HG03097 (cell line): Measurements from ENCODE around the gene CEACAM20.
"Not testable (repeated sequence)": the region's sequence is repeated elsewhere in the genome, so short reads cannot be mapped to it uniquely, and the experiment has no call there.

ENCODE experiments used
- ATAC-seq: cut with Tn5 transposase; IDR thresholded peaks from one replicate; pipeline ENCODE4 v1.9.1; 2021; ENCODE audit not compliant: unreplicated experiment, low FRiP score

The CEACAM20 gene

DNA sequence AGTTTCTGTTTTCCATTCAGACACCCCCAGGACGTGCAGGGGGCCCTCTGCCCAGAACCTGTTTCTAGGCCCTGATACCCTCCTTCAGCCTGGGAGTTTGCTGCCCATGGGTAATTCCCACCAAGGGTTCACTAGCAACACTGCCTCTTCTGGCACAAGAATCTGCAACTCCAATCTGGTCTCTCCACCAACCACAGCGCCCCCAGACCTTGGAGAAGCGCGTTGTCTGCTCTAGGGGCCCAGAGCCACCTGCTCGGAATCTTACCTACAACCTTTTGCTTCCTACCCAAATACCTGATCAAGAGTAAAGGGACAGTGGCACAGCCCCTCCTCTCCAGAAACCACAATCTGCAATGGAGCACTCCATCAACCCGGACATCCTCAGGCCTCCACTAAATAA is 29.9 kb downstream of the CEACAM20 start:
- no peak for ATAC-seq

DNA sequence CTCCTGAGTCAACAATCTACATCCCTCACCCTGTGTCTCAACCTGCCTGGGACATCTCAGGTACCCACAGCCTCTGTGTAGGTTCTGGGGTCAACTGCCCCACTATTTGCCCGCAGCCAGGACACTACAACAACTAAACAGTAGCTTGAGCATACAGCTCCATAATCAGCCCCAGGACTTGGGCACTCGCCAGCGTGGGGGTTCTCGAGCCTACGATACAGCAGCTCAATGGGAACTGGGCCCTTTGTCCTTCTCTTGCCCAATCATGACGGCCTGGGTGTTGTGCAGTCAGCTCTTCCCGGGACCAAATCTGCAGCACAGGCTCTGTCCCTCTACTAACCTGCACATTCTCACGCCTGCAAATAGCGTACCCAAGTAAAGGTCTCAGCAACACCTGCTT is 30.5 kb downstream of the CEACAM20 start:
- no peak for ATAC-seq

DNA sequence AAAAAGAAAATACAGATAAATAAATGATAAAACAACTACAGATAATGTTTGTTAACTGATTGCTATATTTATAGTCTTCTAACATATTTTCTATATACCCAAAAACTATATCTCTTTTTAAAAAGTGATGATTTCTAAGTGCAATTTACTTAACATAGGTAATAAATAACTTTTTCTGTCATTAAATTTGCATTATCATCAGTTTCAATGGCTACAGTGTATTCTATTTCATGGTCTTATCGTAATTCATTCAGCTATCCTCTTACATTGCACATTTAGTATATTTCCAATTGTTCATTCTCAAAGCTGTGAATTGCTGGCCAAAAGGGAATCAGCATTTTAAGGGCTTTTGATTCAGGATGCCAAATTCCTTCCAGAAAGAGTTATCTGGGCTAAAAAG is 32.8 kb downstream of the CEACAM20 start:
- ATAC-seq = no peak

DNA sequence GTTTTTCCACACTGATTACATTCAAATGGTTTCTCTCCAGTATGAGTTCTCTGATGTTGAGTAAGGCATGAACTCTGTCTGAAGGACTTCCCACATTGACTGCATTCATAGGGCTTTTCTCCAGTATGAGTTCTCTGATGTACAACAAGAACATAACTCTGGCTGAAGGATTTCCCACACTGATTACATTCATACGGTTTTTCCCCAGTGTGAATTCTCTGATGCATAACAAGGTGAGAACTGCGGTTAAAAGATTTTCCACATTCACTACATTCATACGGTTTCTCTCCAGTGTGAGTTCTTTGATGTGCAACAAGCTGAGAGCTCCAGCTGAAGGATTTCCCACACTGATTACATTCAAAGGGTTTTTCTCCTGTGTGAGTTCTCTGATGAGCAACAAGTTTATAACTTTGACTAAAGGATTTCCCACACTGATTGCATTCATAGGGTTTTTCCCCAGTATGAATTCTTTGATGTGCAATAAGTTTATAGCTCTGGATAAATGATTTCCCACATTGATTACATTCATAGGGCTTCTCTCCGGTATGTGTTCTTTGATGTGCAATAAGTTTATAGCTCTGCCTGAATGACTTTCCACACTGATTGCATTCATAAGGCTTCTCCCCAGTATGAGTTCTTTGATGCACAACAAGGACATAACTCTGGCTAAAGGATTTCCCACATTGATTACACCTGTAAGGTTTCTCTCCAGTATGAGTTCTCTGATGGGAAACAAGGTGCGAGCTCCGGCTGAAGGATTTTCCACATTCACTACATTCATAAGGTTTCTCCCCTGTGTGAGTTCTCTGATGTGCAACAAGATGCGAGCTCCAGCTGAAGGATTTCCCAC is 52.7 kb downstream of the CEACAM20 start:
- no peak for ATAC-seq

DNA sequence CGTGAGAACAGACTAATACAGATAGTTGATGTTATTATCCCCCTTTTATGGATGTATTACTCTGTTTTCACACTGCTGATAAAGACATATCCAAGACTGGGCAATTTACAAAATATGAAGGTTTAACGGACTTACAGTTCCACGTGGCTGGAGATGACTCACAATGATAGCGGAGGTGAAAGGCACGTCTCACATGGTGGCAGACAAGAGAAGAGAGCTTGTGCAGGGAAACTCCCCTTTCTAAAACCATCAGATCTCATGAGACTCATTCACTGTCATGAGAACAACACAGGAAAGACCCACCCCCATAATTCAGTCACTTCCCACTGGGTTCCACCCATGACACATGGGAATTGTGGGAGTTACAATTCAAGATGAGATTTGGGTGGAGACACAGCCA is 60.7 kb downstream of the CEACAM20 start:
- ATAC-seq = not testable (repeated sequence)

DNA sequence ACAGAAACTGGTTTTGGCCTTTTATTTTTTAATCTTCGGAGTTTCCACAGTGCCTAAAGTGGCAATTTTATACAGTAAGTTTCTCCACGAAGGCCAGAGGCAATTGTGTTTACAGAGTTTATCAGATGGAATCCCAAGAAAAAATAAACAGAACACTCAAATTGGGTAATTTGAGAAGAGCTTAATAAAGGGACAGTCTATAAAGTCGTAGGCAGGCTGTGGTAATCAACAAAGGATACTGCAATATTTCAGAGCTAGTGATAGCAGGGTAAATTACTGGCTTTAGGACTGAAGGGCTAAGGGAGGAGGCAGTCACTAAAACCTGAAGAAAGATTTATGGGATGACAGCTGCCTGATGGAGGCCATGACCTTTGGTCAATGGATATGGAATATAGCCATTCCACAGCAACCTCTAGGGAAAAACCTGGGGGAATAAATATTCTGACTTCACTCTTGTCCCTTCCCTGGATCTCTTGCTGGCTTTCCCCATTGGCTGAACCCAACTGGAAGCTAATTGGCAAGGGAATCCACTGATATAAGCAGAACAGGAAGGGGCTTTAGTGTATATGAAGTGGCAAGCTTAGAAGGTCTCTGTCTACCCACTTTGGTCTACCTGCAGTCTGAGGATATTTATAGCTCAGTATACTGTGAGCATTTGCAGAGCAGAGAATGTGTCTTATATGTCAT is 66.7 kb downstream of the CEACAM20 start:
- not testable (repeated sequence) for ATAC-seq
